NCI-H2107 (cell line): ENCODE measurements around the gene TEAD1.

Experiments used
- DNase-seq: peaks from one replicate; lab custom pipeline; 2025; lab: John Stamatoyannopoulos, UW

TEAD1 gene

DNA sequence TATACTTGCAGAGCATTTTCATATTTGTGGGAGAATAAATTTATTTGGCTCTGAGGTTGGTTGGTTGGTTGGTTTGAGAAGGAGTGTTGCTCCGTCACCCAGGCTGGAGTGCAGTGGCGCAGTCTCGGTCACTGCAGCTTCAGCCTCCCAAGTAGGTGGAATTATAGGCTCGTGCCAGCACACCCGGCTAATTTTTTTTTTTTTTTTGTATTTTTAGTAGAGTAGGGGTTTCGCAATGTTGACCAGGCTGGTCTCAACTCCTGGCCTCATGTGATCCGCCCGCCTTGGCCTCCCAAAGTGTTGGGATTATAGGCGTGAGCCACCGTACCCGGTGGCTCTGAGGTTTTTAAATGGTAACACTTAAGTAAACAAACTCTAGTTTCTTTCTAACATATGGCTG lies 161.1 kb downstream of the TEAD1 start:
- no peak for DNase-seq

DNA sequence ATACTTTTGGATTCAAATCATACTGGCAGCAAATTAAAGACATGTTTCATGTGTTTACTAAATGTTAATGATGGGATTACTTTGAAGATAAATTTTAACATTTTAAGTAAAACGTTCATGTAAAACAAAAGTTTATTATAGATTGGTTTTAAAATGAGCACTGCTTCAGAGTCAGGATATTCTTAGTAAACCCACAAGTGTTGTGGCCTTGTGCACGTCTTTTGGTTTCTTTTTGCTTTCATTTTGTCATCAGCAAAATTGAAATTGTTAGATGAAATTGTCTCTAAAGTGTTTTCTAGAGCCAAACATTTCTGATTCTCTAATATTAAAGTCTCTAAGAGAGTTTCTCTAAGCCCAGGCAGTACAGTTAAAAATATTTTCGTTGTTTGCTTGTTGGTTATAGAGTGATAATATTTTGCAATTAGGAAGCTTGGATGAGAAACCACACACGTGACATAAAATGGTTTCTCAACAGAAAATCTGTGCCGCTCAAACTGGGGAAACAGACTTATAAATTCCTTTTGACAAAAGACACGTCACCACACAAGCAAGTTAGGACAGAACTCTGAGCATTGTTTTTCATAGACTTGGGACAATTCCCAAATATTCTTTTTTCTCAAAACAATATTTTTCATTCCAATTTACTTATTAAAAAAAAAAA lies 164.4 kb downstream of the TEAD1 start:
- no peak for DNase-seq

DNA sequence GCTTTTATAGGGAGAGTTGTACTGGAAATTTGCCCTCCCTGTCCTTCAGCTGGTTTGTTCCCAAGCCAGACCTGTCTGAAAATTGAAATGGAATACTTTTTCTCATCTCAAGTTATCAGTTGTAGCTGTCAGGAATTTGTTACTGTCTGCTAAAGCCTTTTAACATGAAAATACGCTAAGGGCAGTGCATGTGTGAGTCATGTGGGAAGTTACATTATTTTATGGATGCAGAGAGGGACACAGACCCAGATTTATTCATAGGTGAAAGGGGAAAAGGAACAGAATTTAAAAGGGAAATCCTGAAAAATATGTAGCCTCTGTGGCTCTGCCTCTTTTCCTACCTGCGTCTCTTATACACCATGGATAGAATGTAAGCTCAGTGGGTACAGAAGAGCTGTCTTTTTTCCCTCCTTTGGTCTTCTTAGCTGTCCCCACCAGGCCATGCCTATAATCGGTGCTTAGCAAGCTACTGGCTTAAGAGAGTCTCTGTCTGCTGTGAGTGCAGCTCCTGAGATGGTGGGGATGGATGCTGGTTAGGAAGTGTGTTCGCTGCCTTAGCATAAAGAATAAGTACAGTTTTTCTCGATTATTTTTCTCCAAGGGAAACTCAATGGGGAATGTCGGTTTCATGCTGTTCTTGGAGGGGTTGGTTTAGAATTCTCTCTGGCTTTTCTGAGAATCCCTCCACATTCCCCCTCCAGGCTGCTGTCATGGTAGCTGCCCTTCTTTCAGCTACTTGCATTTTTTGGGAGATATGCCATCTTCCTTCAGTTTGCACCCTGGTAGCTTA lies 166.8 kb downstream of the TEAD1 start:
- DNase-seq, result no peak

- DNase-seq, result no peak
These were observed 167.9 kb downstream of the TEAD1 start for GRCh38 chr11:12841946-12842630.

GRCh38 chr11:12842933-12843636 lies 168.9 kb downstream of the TEAD1 start:
- DNase-seq, result peak; percentile 77

DNA sequence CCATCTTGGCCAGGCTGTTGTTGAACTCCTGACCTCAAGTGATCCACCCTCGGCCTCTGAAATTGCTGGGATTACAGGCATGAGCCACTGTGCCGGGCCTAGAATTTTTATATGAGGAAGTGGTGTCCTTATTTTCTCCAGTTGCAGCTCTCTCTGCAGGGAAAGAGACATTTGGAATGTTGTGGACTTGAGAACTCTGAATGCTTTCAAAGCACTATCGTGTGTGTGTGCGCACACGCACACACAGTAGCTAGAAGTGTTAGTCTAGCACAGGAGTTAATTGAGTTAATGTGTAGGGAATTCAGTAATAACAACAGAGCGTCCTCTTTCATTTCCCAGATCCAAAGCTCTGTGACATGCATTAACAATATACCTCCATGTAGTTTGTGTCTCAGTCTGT lies 170.9 kb downstream of the TEAD1 start:
- no peak for DNase-seq

- peak; percentile 86 for DNase-seq
These were observed 171.6 kb downstream of the TEAD1 start for GRCh38 chr11:12845739-12846358.

DNA sequence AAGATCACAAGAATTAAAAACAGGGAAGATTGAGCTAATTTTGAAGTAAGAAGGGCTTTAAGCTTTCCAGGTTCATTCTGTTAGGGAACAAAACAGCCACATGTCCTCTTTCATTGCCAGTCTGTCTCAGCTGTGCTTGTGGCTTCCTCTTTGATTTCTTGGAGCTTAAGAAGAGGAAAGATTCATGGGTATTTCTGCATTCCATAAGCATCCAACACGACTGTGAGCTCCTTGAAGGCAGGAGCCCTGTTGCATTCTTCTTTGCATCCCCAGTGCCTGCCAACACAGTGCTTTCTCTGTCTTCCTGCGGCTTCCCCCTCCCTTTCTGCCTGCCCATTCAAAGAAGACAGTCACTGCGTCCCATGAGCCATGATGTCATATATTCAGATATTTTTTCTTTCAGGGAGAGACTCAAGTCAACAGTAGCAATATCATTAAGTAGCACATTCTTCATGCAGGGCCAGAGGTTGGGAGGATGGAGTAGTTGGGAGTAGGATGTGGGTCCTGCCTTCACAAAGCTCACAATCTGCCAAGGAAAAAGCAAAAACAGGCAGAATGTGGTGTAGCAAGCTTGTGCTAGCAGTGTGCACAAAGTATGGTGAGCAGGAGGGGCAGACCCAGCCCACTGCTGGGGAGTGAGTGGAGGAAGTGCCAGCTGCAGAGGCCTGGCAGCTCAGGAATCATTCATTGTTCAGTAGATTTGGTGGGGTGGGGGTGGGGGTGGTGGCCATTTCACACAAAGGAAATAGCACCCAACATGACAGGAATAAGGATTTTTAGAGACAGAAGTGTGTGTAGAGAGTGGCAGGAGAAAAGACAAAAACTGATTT lies 172.8 kb downstream of the TEAD1 start:
- no peak for DNase-seq

GRCh38 chr11:12848413-12848812 lies 174.2 kb downstream of the TEAD1 start:
- no peak for DNase-seq

GRCh38 chr11:12853325-12853651 lies 179.1 kb downstream of the TEAD1 start:
- no peak for DNase-seq

GRCh38 chr11:12853652-12854296 lies 179.6 kb downstream of the TEAD1 start:
- DNase-seq, result no peak

DNA sequence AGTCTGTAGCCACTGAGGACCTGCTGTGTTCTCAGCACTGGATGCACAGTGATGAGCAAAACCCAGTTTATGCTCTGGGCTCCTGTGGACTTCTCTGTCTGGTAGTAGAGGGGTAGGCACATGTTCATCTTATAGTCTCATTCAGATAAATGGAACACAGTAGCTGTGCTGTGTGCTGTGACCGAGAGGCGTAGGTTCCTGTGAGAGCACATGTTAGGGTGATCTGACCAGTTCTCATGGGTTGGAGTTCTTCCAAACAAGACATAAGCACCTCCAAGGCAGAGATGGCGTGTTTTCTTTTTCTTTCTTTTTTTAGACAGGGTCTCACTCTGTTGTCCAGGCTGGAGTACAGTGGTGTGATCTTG lies 180.1 kb downstream of the TEAD1 start:
- DNase-seq, result no peak

- DNase-seq, result no peak
These were observed 180.6 kb downstream of the TEAD1 start for GRCh38 chr11:12854829-12855228.

GRCh38 chr11:12856338-12856737 lies 182.1 kb downstream of the TEAD1 start:
- no peak for DNase-seq

DNA sequence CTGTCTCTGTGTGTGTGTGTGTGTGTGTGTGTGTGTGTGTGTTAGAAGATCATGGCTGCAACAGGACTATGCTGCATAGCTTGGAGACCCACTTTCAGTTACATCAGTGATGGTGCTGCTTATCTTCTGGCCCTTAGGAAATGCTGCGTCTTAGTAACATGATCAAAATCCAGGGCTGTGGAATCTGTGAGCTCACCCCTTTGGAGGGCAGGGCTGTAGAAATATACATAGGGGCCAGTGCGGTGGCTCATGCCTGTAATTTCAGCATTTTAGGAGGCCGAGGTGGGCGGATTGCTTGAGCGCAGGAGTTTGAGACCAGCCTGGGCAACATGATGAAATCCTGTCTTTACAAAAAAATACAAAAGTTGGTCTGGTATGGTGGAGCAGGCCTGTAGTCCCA lies 183.4 kb downstream of the TEAD1 start:
- no peak for DNase-seq

DNA sequence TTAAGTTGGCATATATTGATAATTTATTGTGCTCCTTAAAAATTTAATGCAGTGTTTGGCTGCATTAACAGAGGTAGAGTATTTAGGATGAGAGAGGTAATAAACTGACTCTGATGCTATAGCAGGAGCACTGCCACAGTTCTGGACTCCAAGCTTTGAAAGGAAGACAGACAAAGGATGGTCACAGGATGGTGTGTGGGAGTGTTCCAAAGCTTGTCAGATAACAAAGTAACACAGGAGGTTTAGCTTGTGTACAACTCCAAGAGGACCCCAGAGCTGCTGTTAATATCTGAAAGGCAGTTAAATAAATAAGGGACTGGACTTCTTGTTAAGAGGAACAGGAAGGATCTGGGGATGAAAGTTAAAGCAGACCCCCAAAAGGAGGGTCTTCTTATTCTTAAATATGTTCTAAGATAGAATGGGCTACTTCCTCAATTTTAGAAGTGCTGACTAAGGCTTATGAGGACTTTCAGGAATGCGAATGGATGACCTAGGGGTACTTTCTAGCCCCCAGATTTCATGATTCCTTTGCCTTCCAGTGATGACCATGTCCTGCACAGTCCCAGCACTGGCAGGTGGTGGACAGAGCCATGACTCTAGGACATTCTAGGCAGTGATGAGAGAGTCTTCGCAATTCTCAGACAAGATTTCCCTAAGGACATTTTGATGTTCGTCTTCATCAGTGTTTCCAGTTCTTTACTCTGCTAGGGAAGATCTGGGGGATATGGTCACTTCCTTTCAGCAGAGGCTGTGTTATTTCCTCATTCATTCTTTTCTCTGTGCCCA lies 185.8 kb downstream of the TEAD1 start:
- no peak for DNase-seq

DNA sequence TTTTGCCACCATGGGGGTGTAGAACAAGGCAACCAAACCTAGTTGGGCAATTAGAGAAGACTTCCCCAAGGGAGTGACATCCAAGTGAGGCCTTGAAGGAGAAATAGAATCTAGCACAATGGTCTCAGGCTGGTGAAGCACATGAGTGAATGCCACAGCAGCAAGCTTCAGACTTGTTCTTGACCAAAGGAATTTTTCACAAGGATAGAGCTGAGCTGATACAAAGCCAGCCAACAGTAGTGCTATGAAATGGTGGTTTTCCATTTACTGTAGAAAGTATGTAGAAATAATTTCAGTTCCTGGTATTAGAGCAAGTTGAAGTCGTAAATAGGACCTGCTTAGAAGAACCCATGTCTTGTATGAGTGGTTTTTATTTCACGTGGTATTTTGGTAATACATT lies 186.6 kb downstream of the TEAD1 start:
- no peak for DNase-seq

DNA sequence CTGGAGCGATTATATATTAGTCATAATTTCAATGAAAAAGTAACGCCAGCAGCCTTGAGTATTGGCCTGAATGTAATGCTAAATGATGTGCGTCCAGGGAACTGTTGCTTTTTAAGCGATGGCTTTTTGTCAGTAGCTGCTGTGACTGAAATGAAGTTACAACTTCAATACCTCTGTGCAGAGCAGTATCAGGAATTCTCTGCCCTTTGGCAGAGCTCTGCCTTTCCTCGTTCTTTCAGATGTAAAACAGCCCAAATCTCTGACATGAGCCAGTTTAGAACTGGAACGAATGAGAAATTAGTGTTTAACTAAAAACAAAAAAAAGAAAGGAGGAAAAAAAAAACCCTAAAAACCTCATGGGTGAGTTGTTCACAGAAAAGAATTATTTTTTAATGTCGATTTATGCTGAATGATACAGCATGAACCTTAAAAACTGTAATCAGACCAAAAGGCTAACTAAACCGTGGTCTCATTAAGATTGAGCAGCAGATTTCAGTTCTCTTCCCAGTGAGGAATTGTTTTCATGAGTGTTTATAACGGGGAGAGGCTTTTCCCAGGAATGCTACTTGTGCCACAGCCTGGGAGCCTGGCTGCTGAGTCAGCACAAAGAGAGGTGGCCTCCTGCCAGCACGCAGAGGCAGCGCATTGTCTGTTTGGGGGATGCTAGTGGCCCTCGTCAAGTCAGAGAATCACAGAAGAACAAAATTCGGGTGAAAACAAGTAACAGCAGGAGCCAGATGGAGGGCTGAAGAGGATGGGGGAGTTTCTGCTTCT lies 188.7 kb downstream of the TEAD1 start:
- DNase-seq, result no peak

DNA sequence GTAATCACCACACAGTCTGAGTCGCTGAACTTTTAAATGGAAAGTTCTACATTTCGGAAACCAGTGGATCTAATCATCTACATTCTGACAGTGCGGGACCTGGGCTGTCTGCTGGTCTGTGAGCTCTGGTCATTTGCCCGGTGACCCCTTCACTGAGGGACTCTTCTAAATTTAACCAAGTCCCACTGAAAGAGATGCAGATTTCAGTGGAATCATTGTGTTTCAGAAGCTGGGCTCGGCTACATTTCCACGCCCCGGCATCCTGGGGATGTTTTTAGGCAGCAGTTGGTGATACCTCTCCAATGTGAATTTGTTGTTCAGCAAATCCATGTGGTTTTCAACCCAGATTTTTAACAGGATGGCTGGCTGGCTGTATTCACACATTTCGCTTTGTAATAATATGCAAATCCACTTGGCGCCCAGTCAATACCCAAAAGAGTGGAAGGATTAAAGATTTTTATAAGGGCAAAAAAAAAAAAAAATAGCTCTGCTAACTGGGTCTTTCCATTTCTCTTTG lies 189.4 kb downstream of the TEAD1 start:
- no peak for DNase-seq
